GM18858 (cell line): Measurements from ENCODE around the gene NRCAM.

Experiments
- ATAC-seq: cut with Tn5 transposase; IDR thresholded peaks from one replicate; pipeline ENCODE4 v1.9.1; 2021; ENCODE audit not compliant: unreplicated experiment

Gene NRCAM

GRCh38 chr7:108252177-108252576 lies 204.1 kb downstream of the NRCAM start:
- ATAC-seq: no peak

- ATAC-seq: no peak
Observed at GRCh38 chr7:108251700-108252099, 204.5 kb downstream of the NRCAM start.

GRCh38 chr7:108249453-108249852 lies 206.8 kb downstream of the NRCAM start:
- no peak for ATAC-seq

- no peak for ATAC-seq
Observed at GRCh38 chr7:108248821-108249220, 207.4 kb downstream of the NRCAM start.

GRCh38 chr7:108248418-108248817 lies 207.8 kb downstream of the NRCAM start:
- ATAC-seq: no peak

- ATAC-seq: no peak
Observed at GRCh38 chr7:108247614-108248013, 208.6 kb downstream of the NRCAM start.

- ATAC-seq: peak; percentile 75
Observed at GRCh38 chr7:108246227-108246837, 209.9 kb downstream of the NRCAM start.

- no peak for ATAC-seq
Observed at GRCh38 chr7:108245523-108246226, 210.6 kb downstream of the NRCAM start.

GRCh38 chr7:108244110-108244509 lies 212.1 kb downstream of the NRCAM start:
- ATAC-seq: no peak

GRCh38 chr7:108239501-108240225 lies 216.6 kb downstream of the NRCAM start:
- ATAC-seq: no peak

GRCh38 chr7:108236681-108237415 lies 219.4 kb downstream of the NRCAM start:
- ATAC-seq: no peak

GRCh38 chr7:108235451-108236061 lies 220.7 kb downstream of the NRCAM start:
- ATAC-seq: no peak

GRCh38 chr7:108234971-108235450 lies 221.2 kb downstream of the NRCAM start:
- ATAC-seq: no peak

GRCh38 chr7:108234281-108234680 lies 222.0 kb downstream of the NRCAM start:
- ATAC-seq: no peak

- no peak for ATAC-seq
Observed at GRCh38 chr7:108232076-108232475, 224.2 kb downstream of the NRCAM start.

- ATAC-seq: no peak
Observed at GRCh38 chr7:108231221-108231620, 225.0 kb downstream of the NRCAM start.

- ATAC-seq: no peak
Observed at GRCh38 chr7:108227366-108227765, 228.9 kb downstream of the NRCAM start.

GRCh38 chr7:108226816-108227299 lies 229.4 kb downstream of the NRCAM start:
- no peak for ATAC-seq

GRCh38 chr7:108225531-108226181 lies 230.6 kb downstream of the NRCAM start:
- ATAC-seq: no peak

- no peak for ATAC-seq
Observed at GRCh38 chr7:108224387-108224786, 231.8 kb downstream of the NRCAM start.
